Esophagus squamous epithelium (tissue), 4 donors: Measurements from ENCODE around the gene PLXNB2.

ENCODE experiments used
- POLR2A ChIP-seq, 4 donors: fragments of 450-650 bp; IDR thresholded peaks; one replicate each; pipeline ENCODE4 v1.6.1; 2017; ENCODE audit warnings: antibody characterized with exemption in 4 of 4, mild to moderate bottlenecking in 4 of 4, moderate library complexity in 3 of 4
- TF ChIP-seq, protein P1 (sequence below), 6 experiments: fragments of 450-650 bp in 4 of 6; fragments of 200-600 bp in 2 of 6; sonication (generic) in 2 of 6; IDR thresholded peaks; one replicate each; pipeline ENCODE4 v1.5.1; 2016 to 2019; ENCODE audit warnings: antibody characterized with exemption in 6 of 6, mild to moderate bottlenecking in 4 of 6, moderate library complexity in 4 of 6

DNA sequence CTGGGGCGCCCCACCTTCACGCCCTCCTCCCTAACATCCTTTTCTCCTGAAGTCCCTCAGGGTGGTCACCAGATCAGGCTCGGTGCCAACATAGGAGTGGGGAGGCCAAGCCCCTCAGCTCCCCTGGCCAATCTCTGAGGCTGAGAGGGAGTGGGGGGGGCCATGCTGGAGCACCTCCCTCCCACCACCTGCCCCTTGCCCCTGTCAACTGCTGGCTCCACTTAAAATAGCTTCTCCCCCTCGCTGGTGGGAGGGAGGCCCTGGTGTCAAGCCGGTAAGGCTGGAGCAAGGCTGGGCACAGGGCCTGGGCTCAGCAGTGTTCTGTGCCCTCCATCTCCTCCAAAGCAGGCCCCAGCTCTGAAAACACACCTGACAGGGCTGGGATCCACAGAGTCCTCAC is 4.9 kb downstream of the PLXNB2 start:
- TF ChIP-seq, protein P1, sequence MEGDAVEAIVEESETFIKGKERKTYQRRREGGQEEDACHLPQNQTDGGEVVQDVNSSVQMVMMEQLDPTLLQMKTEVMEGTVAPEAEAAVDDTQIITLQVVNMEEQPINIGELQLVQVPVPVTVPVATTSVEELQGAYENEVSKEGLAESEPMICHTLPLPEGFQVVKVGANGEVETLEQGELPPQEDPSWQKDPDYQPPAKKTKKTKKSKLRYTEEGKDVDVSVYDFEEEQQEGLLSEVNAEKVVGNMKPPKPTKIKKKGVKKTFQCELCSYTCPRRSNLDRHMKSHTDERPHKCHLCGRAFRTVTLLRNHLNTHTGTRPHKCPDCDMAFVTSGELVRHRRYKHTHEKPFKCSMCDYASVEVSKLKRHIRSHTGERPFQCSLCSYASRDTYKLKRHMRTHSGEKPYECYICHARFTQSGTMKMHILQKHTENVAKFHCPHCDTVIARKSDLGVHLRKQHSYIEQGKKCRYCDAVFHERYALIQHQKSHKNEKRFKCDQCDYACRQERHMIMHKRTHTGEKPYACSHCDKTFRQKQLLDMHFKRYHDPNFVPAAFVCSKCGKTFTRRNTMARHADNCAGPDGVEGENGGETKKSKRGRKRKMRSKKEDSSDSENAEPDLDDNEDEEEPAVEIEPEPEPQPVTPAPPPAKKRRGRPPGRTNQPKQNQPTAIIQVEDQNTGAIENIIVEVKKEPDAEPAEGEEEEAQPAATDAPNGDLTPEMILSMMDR (IDR thresholded peaks at IDR 0.05), result no peak
- no peak for TF ChIP-seq POLR2A (IDR thresholded peaks at IDR 0.05)
